B cell (primary cell): Measurements from ENCODE around the gene NMT2. TPM values are rescaled to one million over a fixed set of nuclear protein-coding genes. Genes with fewer than 3 reads are reported as not detected.

Experiments used
- ATAC-seq: fragments of 200-7000 bp; cut with Tn5 transposase; one replicate; pipeline ENCODE4 v1.10.0; 2021; ENCODE audit warnings: low read depth, mild to moderate bottlenecking, moderate number of reproducible peaks, moderate library complexity
- CTCF ChIA-PET: fragments of 350-600 bp; sonication (Branson Sonifier 250); formaldehyde crosslinking; loops from one replicate; lab custom pipeline; 2021; ENCODE audit warnings: antibody characterized with exemption, inconsistent platforms; lab: Charles Lee
- POLR2A ChIA-PET: fragments of 350-600 bp; sonication (Branson Sonifier 250); formaldehyde crosslinking; loops from one replicate; lab custom pipeline; 2021; ENCODE audit warnings: antibody characterized with exemption; lab: Charles Lee
- DNase-seq: peaks from one replicate; pipeline ENCODE4 v3.0.0; 2013
- H2AFZ ChIP-seq: 2 replicates; pipeline ENCODE4 v1.6.1; 2012; ENCODE audit warnings: mild to moderate bottlenecking, low read depth, low read length; ENCODE audit not compliant: insufficient read depth, poor library complexity, severe bottlenecking
- H3K27ac ChIP-seq, 2 donors: 1 replicate in 1 of 2; 2 replicates in 1 of 2; pipeline ENCODE4 v1.5.1; 2012 to 2013; ENCODE audit warnings: low read length in 2 of 2, mild to moderate bottlenecking in 2 of 2, moderate library complexity in 1 of 2
- H3K27me3 ChIP-seq, 4 experiments: fragments of 200-600 bp in 1 of 4; sonication (generic) in 1 of 4; replicated peaks in 1 of 4; 1 replicate in 2 of 4; 2 replicates in 2 of 4; pipeline versions ENCODE4 v1.6.1 to v1.7.0; 2013 to 2016; ENCODE audit warnings: low read length in 3 of 4, mild to moderate bottlenecking in 2 of 4, mixed read lengths in 1 of 4, moderate library complexity in 1 of 4; ENCODE audit not compliant: insufficient read depth in 4 of 4, control insufficient read depth in 3 of 4; ENCODE audit errors: control extremely low read depth in 1 of 4
- H3K36me3 ChIP-seq, 2 experiments: replicated peaks in 1 of 2; 1 replicate in 1 of 2; 2 replicates in 1 of 2; pipeline versions ENCODE4 v1.6.1 to v1.7.1; 2013; ENCODE audit warnings: low read length in 1 of 2; ENCODE audit not compliant: insufficient read depth in 2 of 2, control insufficient read depth in 1 of 2; ENCODE audit errors: control extremely low read depth in 1 of 2, extremely low read depth in 1 of 2
- H3K4me1 ChIP-seq, 2 donors: fragments of 200-600 bp in 1 of 2; sonication (generic) in 1 of 2; 1 replicate in 1 of 2; 2 replicates in 1 of 2; pipeline versions ENCODE4 v1.5.1 to v1.6.1; 2013 to 2017; ENCODE audit warnings: low read length in 2 of 2; ENCODE audit not compliant: control insufficient read depth in 2 of 2, insufficient read depth in 2 of 2
- H3K4me2 ChIP-seq: replicated peaks from 2 replicates; pipeline ENCODE3; 2012; ENCODE audit warnings: mild to moderate bottlenecking, low read depth, low read length; ENCODE audit not compliant: poor library complexity, severe bottlenecking
- H3K4me3 ChIP-seq, 5 experiments: fragments of 200-600 bp in 1 of 5; sonication (generic) in 1 of 5; 1 replicate in 3 of 5; 2 replicates in 2 of 5; pipeline versions ENCODE4 v1.5.1 to v1.7.0; 2011 to 2016; ENCODE audit warnings: low read length in 4 of 5, mild to moderate bottlenecking in 4 of 5, low read depth in 2 of 5, control low read depth in 1 of 5, moderate library complexity in 1 of 5; ENCODE audit not compliant: insufficient read depth in 1 of 5; ENCODE audit errors: control extremely low read depth in 1 of 5, extremely low read depth in 1 of 5
- H3K79me2 ChIP-seq: fragments of 200-600 bp; sonication (generic); one replicate; pipeline ENCODE4 v1.6.0; 2016; ENCODE audit warnings: low read length; ENCODE audit not compliant: control insufficient read depth, insufficient read depth
- H3K9ac ChIP-seq: fragments of 200-600 bp; sonication (generic); 2 replicates; pipeline ENCODE4 v1.6.1; 2017; ENCODE audit warnings: mild to moderate bottlenecking, low read length, moderate library complexity
- H3K9me3 ChIP-seq, 3 donors: one replicate each; pipeline versions ENCODE4 v1.6.1 to v1.7.1; 2013; ENCODE audit warnings: low read length in 2 of 3; ENCODE audit not compliant: control insufficient read depth in 2 of 3, insufficient read depth in 1 of 3; ENCODE audit errors: control extremely low read depth in 1 of 3
- H4K20me1 ChIP-seq: 2 replicates; pipeline ENCODE4 v1.6.0; 2012; ENCODE audit warnings: mild to moderate bottlenecking, low read length; ENCODE audit not compliant: insufficient read depth, control insufficient read depth, poor library complexity, severe bottlenecking
- H3K27ac Mint-ChIP-seq: one replicate; pipeline ENCODE4 v1.8.0; 2021; ENCODE audit warnings: mixed read lengths
- H3K27me3 Mint-ChIP-seq: one replicate; pipeline ENCODE4 v1.8.0; 2021; ENCODE audit warnings: mixed read lengths
- H3K4me1 Mint-ChIP-seq: one replicate; pipeline ENCODE4 v1.8.0; 2021; ENCODE audit warnings: mixed read lengths
- H3K4me3 Mint-ChIP-seq: one replicate; pipeline ENCODE4 v1.8.0; 2021; ENCODE audit warnings: mixed read lengths
- H3K9me3 Mint-ChIP-seq: one replicate; pipeline ENCODE4 v1.8.0; 2022; ENCODE audit warnings: mixed read lengths; ENCODE audit not compliant: insufficient read depth
- EZH2 ChIP-seq: IDR thresholded peaks from 2 replicates; pipeline ENCODE4 v1.6.1; 2012; ENCODE audit warnings: borderline replicate concordance, low read depth, mild to moderate bottlenecking, moderate library complexity, low read length; ENCODE audit not compliant: insufficient read depth, poor library complexity, severe bottlenecking
- WGBS: methylation state at CpG from one replicate; pipeline ENCODE4 v1.1.5; 2013; ENCODE audit warnings: missing lambda C conversion rate; ENCODE audit not compliant: insufficient coverage; 5-methylcytosine and 5-hydroxymethylcytosine counted together
- intact Hi-C: fragments of 100-400 bp; cut with micrococcal nuclease; formaldehyde crosslinking; loops from one replicate; pipeline ENCODE4 v1.10.0; 2022
- polyA plus RNA-seq: library from polyadenylated mRNA; depleted of rRNA; stranded (reverse); fragments of >200 nt; gene quantifications from 2 replicates; pipeline ENCODE4 v1.2.3, GENCODE V29; 2012
- total RNA-seq, 2 donors: library from RNA; stranded (reverse); fragments of 120-200 nt in 1 of 2; gene quantifications; 1 replicate in 1 of 2; 2 replicates in 1 of 2; pipeline versions ENCODE4 v1.2.3 to v1.2.4, GENCODE V29; 2013 to 2022
- TF ChIP-seq, protein P1 (sequence below): fragments of 200-600 bp; IDR thresholded peaks from one replicate; pipeline ENCODE4 v1.8.0; 2022; ENCODE audit warnings: antibody characterized with exemption, mild to moderate bottlenecking

The NMT2 gene
- total and polyA plus RNA-seq, 2 donors (not counting 1 experiment from before 2014, with no cell fraction given) = 2.8 to 73.3 TPM

DNA sequence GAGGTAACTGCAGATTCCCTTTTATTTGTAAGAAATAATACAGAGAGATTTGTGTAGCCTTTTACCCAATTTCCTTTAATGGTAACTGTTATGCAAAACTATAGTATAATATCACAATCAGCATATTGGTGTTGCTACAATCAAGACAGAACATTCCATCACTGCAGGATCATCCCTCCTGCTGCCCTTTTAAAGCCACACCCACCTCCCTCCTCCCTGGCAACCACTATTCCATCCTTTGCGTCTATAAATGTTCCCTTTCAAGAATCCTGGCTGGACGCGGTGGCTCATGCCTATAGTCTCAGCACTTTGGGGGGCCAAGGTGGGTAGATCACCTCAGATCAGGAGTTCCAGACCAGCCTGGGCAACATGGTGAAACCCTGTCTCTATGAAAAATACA lies 93.1 kb downstream of the NMT2 start:
- intact Hi-C loops = no loop called here
- TF ChIP-seq, protein P1, sequence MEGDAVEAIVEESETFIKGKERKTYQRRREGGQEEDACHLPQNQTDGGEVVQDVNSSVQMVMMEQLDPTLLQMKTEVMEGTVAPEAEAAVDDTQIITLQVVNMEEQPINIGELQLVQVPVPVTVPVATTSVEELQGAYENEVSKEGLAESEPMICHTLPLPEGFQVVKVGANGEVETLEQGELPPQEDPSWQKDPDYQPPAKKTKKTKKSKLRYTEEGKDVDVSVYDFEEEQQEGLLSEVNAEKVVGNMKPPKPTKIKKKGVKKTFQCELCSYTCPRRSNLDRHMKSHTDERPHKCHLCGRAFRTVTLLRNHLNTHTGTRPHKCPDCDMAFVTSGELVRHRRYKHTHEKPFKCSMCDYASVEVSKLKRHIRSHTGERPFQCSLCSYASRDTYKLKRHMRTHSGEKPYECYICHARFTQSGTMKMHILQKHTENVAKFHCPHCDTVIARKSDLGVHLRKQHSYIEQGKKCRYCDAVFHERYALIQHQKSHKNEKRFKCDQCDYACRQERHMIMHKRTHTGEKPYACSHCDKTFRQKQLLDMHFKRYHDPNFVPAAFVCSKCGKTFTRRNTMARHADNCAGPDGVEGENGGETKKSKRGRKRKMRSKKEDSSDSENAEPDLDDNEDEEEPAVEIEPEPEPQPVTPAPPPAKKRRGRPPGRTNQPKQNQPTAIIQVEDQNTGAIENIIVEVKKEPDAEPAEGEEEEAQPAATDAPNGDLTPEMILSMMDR = no peak
- no peak for TF ChIP-seq EZH2
- no peak overlapping the region for H3K4me3 Mint-ChIP-seq
- 100% methylated on average over 3 of the region's 3 CpGs for WGBS
- POLR2A ChIA-PET = no interaction called here
- no peaks in the 10 kb centered on the region for H4K20me1 ChIP-seq
- H3K27me3 Mint-ChIP-seq = peaks cover 6% of the 10 kb centered on the region
- CTCF ChIA-PET = no interaction called here
- ATAC-seq = no peak
- H3K4me1 ChIP-seq = no peaks in the 10 kb centered on the region
- H3K27ac ChIP-seq = no peak overlapping the region
- H3K36me3 ChIP-seq = no peaks in the 10 kb centered on the region
- no peaks in the 10 kb centered on the region for H3K4me1 Mint-ChIP-seq
- H3K4me3 ChIP-seq = no peak overlapping the region
- H3K27ac Mint-ChIP-seq = no peak overlapping the region
- DNase-seq = no peak
- H3K27me3 ChIP-seq = no peaks in the 10 kb centered on the region
- H3K9ac ChIP-seq = no peak overlapping the region
- H3K9me3 Mint-ChIP-seq = no peaks in the 10 kb centered on the region
- H3K4me2 ChIP-seq = no peak overlapping the region
- H3K9me3 ChIP-seq = no peaks in the 10 kb centered on the region
- no peaks in the 10 kb centered on the region for H3K79me2 ChIP-seq
- no peak overlapping the region for H2AFZ ChIP-seq

DNA sequence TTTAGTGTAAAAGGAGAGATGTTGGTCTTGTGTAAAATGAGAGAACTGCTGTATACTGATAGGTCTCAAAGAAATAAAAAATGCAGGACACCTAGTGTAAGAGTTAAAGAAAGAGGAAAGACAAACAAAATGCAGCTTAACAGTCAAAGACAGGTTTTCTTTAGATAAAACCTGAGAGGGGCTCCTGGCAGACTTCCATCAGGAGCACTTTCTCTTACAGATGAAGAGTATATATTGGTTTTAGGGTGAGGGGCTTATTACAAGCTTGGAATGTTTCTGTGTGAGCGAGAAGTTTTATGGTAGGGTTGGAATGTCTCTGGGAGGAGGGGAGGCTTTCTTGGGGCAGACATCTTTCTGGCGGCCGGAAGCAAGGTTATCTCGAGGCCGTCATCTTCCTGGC lies 96.1 kb downstream of the NMT2 start:
- CTCF ChIA-PET = no interaction called here
- intact Hi-C loops = no loop called here
- Mint-ChIP-seq H3K9me3 (no peaks in the 10 kb centered on the region), H3K27me3 (peaks cover 14% of the 10 kb centered on the region), H3K4me3 (no peak overlapping the region), H3K4me1 (no peaks in the 10 kb centered on the region), H3K27ac (no peak overlapping the region)
- Histone ChIP-seq H2AFZ (no peak overlapping the region), H3K9ac (no peak overlapping the region), H3K9me3 (peaks cover 0 to 3% (median 0%) of the 10 kb centered on the region in 3 donors), H3K36me3 (no peaks in the 10 kb centered on the region), H3K79me2 (no peaks in the 10 kb centered on the region), H3K27ac (no peak overlapping the region), H4K20me1 (no peaks in the 10 kb centered on the region), H3K4me1 (no peaks in the 10 kb centered on the region), H3K4me3 (no peak overlapping the region), H3K4me2 (no peak overlapping the region), H3K27me3 (no peaks in the 10 kb centered on the region)
- TF ChIP-seq, protein P1 = no peak
- POLR2A ChIA-PET = no interaction called here
- DNase-seq (no peak), ATAC-seq (no peak)
- 100% methylated on average over 5 of the region's 5 CpGs for WGBS
